T-helper 2 cell treated with Interferon-gamma antibody and Interleukin-4, amounts not matched to agents 100 ng/mL and 5 ng/mL, for 36 hours (primary cell): ENCODE results near the gene TUBGCP2. TPM values are rescaled to one million over a fixed set of nuclear protein-coding genes. Genes with fewer than 3 reads are reported as not detected.

Experiments
- intact Hi-C: fragments of 100-400 bp; cut with micrococcal nuclease; formaldehyde crosslinking; loops from one replicate; pipeline ENCODE4 v1.15.1; 2023
- total RNA-seq: library from RNA; stranded (reverse); gene quantifications from 2 replicates; pipeline ENCODE4 v1.2.3, GENCODE V29; 2022

Gene TUBGCP2
- total RNA-seq, 1 donor from 2014 or later, result 61.5 TPM

GRCh38 chr10:133251388-133252222 is 57.1 kb downstream of the TUBGCP2 start:
- intact Hi-C loops, result no loop called here

DNA sequence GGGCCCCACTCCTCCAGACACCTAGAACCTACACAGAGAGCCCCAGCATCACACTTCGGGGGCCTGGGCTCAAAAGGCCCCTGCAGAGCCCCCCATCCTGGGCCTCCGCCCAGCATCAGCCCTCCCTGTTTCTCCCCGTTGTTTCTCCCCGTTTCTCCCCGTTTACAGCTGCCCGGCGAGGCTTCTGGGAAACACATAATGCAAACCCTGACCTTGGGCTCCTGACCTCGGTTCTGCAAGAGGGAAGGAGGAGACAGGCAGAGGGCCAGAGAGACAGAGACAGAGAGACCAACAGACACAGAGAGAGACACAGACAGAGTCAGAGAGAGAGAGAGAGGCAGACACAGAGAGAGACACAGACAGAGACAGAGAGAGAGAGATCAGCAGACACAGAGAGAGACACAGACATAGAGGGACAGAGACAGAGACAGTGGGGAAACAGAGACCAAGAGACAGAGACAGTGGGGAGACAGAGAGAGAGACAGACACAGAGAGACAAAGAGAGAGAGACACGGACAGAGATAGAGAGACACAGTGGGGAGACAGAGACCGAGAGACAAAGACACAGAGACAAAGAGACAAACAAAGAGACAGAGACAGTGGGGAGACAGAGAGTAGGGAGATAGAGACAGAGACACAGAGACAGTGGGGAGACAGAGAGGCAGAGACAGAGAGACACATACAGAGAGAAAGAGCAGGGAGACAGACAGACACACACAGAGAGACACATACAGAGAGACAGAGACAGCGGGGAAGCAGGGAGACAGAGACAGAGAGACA is 58.5 kb downstream of the TUBGCP2 start:
- intact Hi-C loops, result no loop called here

DNA sequence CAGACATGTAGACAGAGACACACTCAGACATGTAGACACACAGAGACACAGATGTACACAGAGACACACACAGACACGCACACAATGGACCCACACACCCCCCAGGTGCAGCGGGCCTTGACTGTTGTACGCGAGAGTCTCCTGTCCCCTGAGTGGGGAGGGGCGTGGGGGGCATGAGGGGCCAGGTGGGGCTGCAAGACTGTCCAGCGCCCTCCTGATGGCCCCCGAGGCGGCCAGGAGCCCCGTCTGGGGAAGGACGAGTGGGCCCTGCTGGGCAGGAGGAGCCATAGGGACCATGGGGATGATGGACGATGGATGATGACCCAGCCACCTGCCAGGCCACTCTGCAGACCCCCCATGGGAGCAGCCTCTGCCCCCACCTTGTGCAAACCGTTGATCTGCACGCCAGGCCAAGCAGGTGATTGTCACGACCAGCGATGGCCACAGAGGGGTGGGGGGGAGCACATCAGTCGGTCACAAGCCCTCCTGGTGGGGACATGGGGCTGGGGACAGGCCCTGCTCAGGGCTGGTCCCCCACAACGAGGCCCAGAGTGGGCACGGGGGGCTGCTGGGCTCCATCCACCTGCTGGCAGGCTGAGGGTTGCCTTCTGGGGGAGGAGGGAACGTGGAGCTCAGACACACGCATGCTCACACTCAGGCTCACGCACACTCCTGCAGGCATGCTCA is 59.4 kb downstream of the TUBGCP2 start:
- intact Hi-C loops, result no loop called here

GRCh38 chr10:133248334-133248715 is 60.3 kb downstream of the TUBGCP2 start:
- intact Hi-C loops, result no loop called here

DNA sequence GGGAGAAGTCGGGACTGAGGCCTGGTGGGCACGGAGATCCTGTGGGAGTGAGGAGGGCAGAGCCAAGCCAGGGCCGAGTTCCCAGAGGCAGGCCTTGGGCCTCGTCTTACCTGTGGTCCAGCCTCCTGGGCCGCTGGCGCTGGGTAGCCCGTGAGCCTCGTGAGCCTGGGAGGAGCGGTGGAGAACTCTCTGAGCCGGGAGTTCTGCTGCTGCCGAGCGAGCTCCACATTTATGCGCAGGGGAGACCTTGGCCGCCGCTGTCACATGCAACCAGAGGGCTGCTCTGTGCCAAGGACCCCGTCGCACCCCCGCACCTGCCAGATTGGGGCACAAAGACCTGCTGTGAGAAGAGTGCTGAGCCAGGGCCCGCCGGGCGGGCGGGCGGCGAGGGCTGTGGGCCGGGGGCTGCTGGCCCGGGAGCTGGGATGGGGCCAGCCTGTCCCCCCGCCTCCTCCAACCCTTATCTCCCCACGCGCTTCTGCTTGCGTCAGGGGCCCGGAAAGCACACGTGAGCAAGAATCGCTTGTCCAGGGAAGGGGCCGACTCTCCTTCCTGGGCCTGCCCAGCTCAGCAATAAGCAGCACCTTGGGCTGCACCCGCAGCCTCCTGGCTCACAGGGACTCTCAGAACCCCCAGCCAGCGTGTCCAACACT is 60.9 kb downstream of the TUBGCP2 start:
- intact Hi-C loops, result no loop called here

DNA sequence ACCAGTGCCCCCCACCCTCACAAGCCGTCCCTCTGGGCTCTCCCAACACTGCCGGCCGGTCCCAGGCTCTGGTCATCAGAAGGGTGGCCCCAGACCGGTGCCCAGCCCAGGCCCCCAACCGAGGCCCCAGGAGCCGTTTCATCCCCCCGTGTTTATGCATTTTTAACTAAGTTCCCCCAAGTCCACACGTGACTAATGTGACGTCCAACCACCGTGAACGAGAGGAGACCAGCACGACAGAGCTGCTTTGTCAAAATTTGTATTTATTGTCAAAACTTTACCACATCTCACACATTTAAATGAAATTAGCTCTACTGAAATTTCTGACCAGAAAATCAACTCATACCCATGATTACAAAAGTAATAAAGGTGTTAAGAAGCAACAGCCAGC is 62.4 kb downstream of the TUBGCP2 start:
- intact Hi-C loops, result no loop called here

DNA sequence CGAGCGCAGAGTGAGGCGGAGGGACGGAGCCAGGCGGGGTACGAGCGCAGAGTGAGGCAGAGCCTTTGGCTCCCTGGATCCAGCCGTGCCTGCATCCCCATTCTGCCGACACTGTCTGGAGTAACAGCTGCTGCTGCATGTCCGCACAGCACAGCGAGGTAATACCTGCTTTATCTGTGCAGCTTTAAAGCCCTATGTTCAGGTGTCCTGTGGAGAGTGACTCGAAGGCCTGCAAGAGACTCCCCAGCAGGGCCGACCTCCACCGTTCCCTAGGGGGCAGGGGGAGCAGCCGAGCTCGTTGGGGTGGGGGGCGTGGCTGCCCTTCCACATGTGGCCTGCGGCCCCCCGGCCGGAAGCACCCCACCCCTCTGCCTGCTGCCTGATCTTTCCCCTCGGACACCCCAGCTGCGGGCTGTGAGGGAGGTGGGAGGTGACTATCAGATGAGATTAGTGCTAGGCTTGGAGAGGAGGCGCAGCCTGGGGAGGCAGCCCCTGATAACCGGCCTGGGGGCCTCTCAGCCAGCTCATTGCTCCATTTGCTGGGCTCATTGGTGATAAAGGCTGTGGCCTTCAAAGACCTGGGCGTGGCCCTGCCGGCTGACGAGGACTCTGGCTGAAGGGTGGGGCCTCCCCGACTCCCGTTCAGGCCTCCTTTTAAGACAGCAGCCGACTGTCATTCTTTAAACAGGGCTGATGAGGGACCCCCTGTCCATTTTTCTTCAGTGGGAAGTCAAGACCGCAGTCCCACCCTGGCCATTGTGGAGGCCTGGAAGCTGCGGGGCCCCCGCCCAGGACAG is 63.0 kb downstream of the TUBGCP2 start:
- intact Hi-C loops, result no loop called here

- intact Hi-C loops, result no loop called here
Measured at GRCh38 chr10:133243593-133243992, 65.1 kb downstream of the TUBGCP2 start.

GRCh38 chr10:133242611-133243356 is 65.9 kb downstream of the TUBGCP2 start:
- intact Hi-C loops, result no loop called here

GRCh38 chr10:133241501-133242205 is 67.0 kb downstream of the TUBGCP2 start:
- intact Hi-C loops, result no loop called here

GRCh38 chr10:133239990-133240389 is 68.7 kb downstream of the TUBGCP2 start:
- intact Hi-C loops, result no loop called here

DNA sequence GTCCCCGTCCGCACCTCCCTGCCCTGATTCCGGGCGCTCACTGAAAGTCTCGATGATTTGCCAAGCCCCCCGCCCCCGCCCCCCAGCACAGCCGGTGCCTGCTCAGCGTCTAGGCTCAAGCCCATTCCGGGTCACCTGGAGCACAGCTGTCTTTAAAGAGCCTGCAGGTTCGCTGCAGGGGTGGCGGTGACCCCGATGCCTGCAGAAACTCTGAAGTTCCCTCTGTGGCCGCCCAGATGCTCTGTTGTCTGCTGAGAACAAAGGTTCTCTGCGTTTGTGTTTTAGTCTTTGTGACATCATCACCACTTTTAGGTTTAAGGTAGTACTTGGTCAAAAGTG is 70.2 kb downstream of the TUBGCP2 start:
- intact Hi-C loops, result no loop called here

DNA sequence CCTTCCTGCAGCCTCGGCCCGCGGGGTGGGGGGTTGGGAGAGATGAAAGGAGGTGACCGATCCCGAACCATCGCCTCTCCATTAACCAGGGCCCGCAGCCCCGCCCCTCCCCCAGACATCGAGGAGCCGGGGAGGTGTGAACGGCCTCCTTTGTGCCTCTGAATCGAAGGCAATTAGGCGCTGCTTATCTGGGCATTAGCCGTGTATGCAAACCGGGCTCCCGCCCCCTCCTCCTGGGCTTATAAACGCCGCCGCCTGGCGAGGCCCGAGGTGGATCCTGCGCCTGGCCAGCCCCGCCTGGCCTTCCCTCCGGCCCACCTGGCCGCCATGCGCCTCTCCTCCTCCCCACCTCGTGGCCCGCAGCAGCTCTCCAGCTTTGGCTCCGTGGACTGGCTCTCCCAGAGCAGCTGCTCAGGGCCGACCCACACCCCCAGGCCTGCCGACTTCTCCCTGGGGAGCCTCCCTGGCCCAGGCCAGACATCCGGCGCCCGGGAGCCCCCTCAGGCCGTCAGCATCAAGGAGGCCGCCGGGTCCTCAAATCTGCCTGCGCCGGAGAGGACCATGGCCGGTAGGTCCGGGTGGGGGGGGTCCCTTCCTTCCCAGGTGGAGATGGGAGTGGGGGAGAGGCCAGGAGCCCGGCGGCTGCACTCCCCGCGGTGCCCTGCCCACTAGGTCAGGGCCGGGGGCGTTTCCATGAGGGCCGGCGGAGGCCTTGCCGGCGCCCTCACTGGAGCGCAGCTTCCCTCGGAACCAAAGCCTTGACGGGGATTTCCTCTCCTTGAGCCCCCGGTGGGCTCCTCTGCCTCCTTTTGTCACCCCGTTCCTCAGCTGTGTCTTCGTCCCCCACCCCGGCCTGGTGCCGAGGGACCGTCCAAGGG is 70.8 kb downstream of the TUBGCP2 start, which contains the start of gene VENTX:
Gene VENTX (plus strand): TSS at position 268 of the 878 bp plus-strand sequence. CDS start 60 bp downstream, at position 328.
- intact Hi-C loops, result no loop called here

GRCh38 chr10:133237241-133237587 is 71.5 kb downstream of the TUBGCP2 start:
- intact Hi-C loops, result no loop called here

- intact Hi-C loops, result no loop called here
Measured at GRCh38 chr10:133236401-133237240, 72.1 kb downstream of the TUBGCP2 start.

DNA sequence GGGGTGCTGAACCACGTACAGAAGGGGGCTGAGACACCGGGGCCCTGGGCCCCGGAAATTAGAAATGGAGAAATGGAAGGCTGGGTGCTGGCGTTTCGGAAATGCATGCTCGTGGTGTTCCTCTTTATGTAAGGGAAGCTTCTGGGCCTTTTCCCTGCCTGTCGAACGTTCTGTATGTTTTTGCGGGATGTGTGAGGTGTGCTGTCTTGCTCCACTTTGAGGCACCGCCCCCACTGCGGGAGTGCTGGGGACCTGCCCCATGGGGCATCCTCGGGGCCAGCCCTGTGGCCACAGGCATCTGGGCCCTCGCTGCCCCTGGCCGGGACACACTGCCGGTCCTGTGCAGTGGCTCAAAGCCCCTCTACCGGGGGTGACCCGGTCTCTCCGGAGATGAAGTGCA is 72.7 kb downstream of the TUBGCP2 start:
- intact Hi-C loops, result no loop called here

DNA sequence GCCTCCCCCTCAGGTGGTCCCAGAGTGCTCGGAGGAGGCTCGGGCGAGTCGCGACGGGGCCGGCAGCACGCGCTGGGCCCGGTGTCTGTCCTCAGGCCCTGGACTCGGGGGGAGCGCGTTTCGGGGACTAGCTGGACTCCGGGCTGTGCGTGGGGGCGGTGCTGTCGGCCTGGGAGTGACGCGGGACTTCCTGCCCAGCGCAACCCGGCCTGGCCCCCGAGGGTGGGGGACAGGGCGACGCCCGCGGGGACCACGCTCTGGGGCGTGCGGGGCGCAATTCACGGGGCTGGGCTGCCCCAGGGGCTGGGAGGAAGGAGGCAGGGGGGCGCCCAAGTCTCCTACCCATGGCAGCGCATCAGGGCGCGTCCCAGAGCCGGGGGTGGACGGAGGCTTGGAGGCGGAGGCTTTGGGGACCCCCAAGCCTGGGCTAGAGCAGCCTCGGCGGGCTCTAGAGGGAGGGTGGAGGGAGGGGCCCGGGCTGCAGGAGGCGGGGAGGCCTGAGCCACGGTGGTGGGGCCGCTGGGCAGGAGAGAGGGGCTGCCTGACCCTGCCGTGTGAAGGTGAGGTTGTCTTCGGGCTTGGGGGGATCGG is 73.3 kb downstream of the TUBGCP2 start:
- intact Hi-C loops, result no loop called here
